ENCODE measurements around the gene ZCCHC3.

GRCh38 chr20:316316-317068, 19.1 kb downstream of the ZCCHC3 start:
- TF ChIP-seq CTCF (IDR thresholded peaks at IDR 0.05): no peak
- TF ChIP-seq EP300 (IDR thresholded peaks at IDR 0.05): no peak
- no peak for TF ChIP-seq POLR2A (IDR thresholded peaks at IDR 0.05)
